ENCODE data around the gene PLCE1.

DNA sequence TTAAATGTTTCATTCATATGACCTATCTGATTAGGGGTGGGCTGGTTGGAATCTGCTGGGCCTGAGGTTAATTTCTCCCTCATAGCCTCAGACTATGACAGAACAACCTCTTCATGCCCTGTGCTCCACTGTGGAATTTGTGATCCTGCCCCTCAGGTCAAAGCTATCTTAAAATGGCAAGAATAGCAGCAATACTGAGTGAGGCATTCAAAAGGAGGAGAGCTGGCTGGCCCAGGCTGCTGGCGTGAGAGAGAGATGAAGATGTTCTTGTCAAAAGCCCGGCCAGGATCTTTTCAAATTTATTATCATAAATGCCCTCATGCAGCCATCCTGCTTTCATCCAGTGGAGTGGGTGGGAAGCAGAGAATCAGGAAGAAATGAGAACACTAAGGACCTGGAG, 41.8 kb upstream of the PLCE1 start:
- TF ChIP-seq SIN3A (IDR thresholded peaks at IDR 0.05; ENCODE audit: borderline replicate concordance, insufficient read depth, low read length) (no peak), POLR2AphosphoS5 (IDR thresholded peaks at IDR 0.05; ENCODE audit: low read depth, low read length) (no peak)

Measured in PFSK-1 (cell line).